Stimulated activated memory B cell treated with anti-CD40 and anti-IgM and Interleukin-4, amounts not matched to agents 10 μg/mL and 1 μg/mL and 100 μg/mL, for 72 hours (primary cell): ENCODE results near the gene PCBP3.
"Not testable (repeated sequence)": the region's sequence is repeated elsewhere in the genome, so short reads cannot be mapped to it uniquely, and the experiment has no call there.

ENCODE experiments used
- ATAC-seq: fragments of 150-1000 bp; cut with Tn5 transposase; 2 replicates; pipeline ENCODE4 v1.10.0; 2021
- H3K27ac Mint-ChIP-seq: one replicate; pipeline ENCODE4 v1.8.0; 2022; ENCODE audit warnings: mild to moderate bottlenecking, mixed read lengths
- H3K27me3 Mint-ChIP-seq: one replicate; pipeline ENCODE4 v1.8.0; 2022; ENCODE audit warnings: mixed read lengths
- H3K36me3 Mint-ChIP-seq: one replicate; pipeline ENCODE4 v1.8.0; 2022; ENCODE audit warnings: mixed read lengths
- H3K4me1 Mint-ChIP-seq: one replicate; pipeline ENCODE4 v1.8.0; 2022; ENCODE audit warnings: mixed read lengths
- H3K4me3 Mint-ChIP-seq: one replicate; pipeline ENCODE4 v1.8.0; 2022; ENCODE audit warnings: mild to moderate bottlenecking, moderate library complexity, mixed read lengths
- H3K9me3 Mint-ChIP-seq: one replicate; pipeline ENCODE4 v1.8.0; 2022; ENCODE audit warnings: mixed read lengths

PCBP3 gene

DNA sequence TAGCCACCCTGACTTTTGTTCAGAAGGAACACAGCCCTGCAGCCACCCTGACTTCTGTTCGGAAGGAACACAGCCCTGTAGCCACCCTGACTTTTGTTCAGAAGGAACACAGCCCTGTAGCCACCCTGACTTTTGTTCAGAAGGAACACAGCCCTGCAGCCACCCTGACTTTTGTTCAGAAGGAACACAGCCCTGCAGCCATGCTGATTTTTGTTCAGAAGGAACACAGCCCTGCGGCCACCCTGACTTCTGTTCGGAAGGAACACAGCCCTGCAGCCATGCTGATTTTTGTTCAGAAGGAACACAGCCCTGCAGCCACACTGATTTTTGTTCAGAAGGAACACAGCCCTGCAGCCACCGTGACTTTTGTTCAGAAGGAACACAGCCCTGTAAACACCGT lies 208.9 kb downstream of the PCBP3 start:
- H3K27me3 Mint-ChIP-seq, result peaks cover 19% of the 10 kb centered on the region
- not testable (repeated sequence) for H3K4me1 Mint-ChIP-seq, H3K9me3 Mint-ChIP-seq, H3K27ac Mint-ChIP-seq, H3K4me3 Mint-ChIP-seq, ATAC-seq, H3K36me3 Mint-ChIP-seq

DNA sequence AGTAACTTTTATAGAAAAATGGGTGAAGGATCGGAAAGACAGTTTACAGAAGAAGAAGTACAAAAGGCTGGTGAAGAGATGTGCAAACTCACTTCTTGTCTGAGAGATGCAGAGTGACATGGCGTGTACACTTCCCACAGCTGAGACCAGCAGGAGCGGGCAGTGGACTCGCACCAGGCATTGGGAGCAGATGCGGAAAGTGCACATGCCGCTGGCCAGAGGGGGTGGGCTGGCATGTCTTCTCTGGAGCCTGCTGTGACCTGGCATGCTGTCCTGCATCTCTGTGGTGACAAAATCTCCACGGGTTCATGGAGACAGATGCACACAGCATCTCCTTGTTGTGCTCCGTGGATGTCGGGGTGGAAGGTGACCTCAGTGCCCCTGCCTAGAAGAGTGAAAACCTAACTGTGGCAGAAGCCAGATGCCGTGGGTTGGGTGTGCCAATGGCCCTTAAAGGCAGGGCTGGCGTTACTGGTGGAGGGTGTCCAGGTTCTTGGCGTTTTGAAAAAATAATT lies 209.4 kb downstream of the PCBP3 start:
- no peak overlapping the region for H3K27ac Mint-ChIP-seq
- peaks cover 7% of the 10 kb centered on the region for H3K4me1 Mint-ChIP-seq
- no peak overlapping the region for H3K4me3 Mint-ChIP-seq
- H3K36me3 Mint-ChIP-seq, result no peaks in the 10 kb centered on the region
- ATAC-seq, result no peak
- no peaks in the 10 kb centered on the region for H3K9me3 Mint-ChIP-seq
- H3K27me3 Mint-ChIP-seq, result peaks cover 19% of the 10 kb centered on the region

DNA sequence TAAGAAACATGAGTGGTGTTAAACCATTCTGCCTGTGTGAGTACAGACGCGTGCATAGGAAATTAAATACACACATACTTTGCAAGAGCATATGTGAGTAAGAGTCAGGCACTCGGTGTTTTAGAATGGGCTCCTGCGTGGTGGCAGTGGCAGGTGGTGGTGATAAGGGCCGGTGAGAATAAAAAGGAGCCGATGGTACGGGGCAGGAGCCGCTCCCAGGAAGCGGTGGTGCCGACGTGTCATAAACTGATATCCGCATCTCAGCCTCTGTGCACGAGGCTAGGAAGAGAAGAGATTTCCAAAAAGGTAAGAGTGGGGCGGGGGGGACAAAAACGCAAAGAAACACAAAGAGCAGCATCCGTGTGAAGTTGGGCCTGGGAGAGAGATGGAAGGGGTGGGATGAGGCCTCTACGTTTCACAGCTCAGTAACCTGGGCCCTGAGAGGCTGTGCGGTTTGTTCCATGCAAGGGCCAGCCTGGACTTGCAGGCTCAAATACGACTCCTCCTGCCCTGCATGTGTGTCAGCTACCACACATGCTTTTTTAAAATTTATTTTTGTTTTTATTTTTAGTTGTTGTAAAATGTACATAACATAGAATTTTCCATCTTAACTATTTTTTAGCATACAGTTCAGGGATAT lies 210.3 kb downstream of the PCBP3 start:
- H3K27ac Mint-ChIP-seq, result no peak overlapping the region
- H3K36me3 Mint-ChIP-seq, result no peaks in the 10 kb centered on the region
- H3K9me3 Mint-ChIP-seq, result no peaks in the 10 kb centered on the region
- no peak for ATAC-seq
- peaks cover 25% of the 10 kb centered on the region for H3K27me3 Mint-ChIP-seq
- peaks cover 7% of the 10 kb centered on the region for H3K4me1 Mint-ChIP-seq
- H3K4me3 Mint-ChIP-seq, result no peak overlapping the region

DNA sequence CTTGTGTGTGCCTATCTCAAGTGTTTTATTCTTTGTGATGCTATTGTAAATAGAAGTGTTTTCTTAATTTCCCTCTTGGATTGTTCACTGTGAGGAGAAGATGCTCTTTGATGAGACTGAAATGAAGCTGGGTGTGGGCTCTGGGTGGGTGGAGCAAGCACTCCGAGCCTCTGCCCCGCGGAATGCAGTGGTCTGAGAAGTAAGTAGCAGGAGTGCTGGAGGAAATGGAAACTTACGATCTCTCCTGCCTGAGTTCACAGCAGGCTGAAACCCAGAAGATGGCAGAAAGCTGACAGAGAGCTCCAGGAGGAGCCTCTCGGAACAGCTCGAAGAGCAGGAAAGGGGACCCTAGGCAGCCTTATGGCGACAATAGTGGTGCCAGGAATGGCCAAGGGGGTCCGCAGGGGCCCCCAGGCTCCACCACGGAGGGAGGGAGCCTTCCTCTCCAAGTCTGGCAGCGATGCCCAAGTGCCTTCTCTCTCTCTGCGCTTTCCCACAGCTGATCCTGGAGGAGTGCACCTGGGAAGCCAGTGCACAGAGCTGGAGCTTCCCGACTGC lies 211.2 kb downstream of the PCBP3 start:
- peaks cover 7% of the 10 kb centered on the region for H3K4me1 Mint-ChIP-seq
- H3K36me3 Mint-ChIP-seq, result no peaks in the 10 kb centered on the region
- H3K27me3 Mint-ChIP-seq, result peaks cover 30% of the 10 kb centered on the region
- no peak for ATAC-seq
- no peak overlapping the region for H3K4me3 Mint-ChIP-seq
- H3K27ac Mint-ChIP-seq, result no peak overlapping the region
- H3K9me3 Mint-ChIP-seq, result no peaks in the 10 kb centered on the region

GRCh38 chr21:45855248-45855811 lies 211.8 kb downstream of the PCBP3 start:
- H3K9me3 Mint-ChIP-seq, result no peaks in the 10 kb centered on the region
- no peaks in the 10 kb centered on the region for H3K36me3 Mint-ChIP-seq
- peaks cover 7% of the 10 kb centered on the region for H3K4me1 Mint-ChIP-seq
- H3K27me3 Mint-ChIP-seq, result peaks cover 24% of the 10 kb centered on the region
- H3K27ac Mint-ChIP-seq, result no peak overlapping the region
- no peak for ATAC-seq
- no peak overlapping the region for H3K4me3 Mint-ChIP-seq

DNA sequence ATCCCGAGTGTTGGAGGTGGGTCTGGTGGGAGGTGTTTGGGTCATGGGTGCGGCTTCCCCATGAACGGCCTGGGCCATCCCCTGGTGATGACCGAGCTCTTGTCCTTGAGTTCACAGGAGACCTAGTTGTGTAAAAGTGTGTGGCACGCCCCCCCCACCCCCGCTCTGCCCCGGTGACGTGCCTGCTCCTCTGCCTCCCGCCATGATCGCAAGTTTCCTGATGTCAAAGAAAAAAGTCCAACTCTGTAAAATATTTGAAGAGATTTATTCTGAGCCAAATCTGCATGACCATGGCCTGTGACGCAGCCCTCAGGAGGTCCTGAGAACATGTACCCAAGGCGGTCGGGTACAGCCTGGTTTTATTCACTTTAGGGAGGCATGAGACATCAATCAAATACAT lies 212.9 kb downstream of the PCBP3 start:
- H3K27me3 Mint-ChIP-seq, result peaks cover 22% of the 10 kb centered on the region
- no peak overlapping the region for H3K4me3 Mint-ChIP-seq
- no peaks in the 10 kb centered on the region for H3K9me3 Mint-ChIP-seq
- peaks cover 10% of the 10 kb centered on the region for H3K4me1 Mint-ChIP-seq
- H3K36me3 Mint-ChIP-seq, result no peaks in the 10 kb centered on the region
- no peak for ATAC-seq
- H3K27ac Mint-ChIP-seq, result no peak overlapping the region

DNA sequence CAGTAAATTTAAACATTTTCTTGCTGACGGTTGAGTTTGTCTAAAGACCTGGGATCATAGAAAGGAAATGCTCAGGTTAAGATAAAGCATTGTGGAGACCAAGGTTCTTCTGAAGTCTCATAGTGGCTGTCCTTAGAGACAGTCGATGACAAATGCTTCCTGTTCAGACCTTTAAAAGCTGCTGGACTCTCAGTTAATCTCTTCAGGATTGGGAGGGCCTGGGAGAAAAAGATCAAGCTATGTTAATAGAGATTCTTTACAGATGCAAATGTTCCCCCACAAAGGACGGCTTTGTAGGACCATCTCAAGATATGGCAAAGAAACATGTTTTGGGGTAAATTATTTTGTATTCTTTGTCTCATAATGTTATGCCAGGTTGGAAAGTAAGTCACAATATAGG lies 213.4 kb downstream of the PCBP3 start:
- peaks cover 22% of the 10 kb centered on the region for H3K27me3 Mint-ChIP-seq
- no peaks in the 10 kb centered on the region for H3K9me3 Mint-ChIP-seq
- H3K36me3 Mint-ChIP-seq, result no peaks in the 10 kb centered on the region
- no peak overlapping the region for H3K27ac Mint-ChIP-seq
- H3K4me3 Mint-ChIP-seq, result no peak overlapping the region
- H3K4me1 Mint-ChIP-seq, result peaks cover 9% of the 10 kb centered on the region
- no peak for ATAC-seq

DNA sequence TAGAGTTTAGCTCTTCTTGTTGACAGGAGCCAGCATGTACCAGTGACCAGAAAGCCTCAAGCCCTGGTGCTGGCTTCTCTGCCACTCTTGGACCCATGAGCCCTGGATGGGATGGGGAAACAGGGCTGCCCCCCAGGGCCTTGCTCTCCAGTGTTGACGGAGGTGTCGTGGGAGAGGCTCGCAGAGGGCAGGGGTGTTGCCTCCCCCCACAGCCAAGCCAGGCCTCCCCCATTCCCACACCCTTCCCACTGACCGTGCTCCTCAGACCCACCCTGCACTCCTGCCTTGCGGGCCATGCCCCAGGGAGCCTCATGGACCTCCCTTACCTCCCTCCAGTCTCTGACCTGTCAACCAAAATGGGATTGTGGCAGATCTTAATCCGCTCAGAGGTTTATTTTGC lies 214.2 kb downstream of the PCBP3 start:
- no peaks in the 10 kb centered on the region for H3K9me3 Mint-ChIP-seq
- H3K36me3 Mint-ChIP-seq, result no peaks in the 10 kb centered on the region
- H3K4me3 Mint-ChIP-seq, result no peak overlapping the region
- no peak for ATAC-seq
- H3K27ac Mint-ChIP-seq, result no peak overlapping the region
- H3K27me3 Mint-ChIP-seq, result peaks cover 22% of the 10 kb centered on the region
- peaks cover 15% of the 10 kb centered on the region for H3K4me1 Mint-ChIP-seq

GRCh38 chr21:45858180-45858579 lies 214.7 kb downstream of the PCBP3 start:
- H3K4me3 Mint-ChIP-seq, result no peak overlapping the region
- H3K4me1 Mint-ChIP-seq, result peaks cover 18% of the 10 kb centered on the region
- H3K27ac Mint-ChIP-seq, result no peak overlapping the region
- ATAC-seq, result no peak
- H3K36me3 Mint-ChIP-seq, result no peaks in the 10 kb centered on the region
- peaks cover 22% of the 10 kb centered on the region for H3K27me3 Mint-ChIP-seq
- no peaks in the 10 kb centered on the region for H3K9me3 Mint-ChIP-seq

- H3K27ac Mint-ChIP-seq, result no peak overlapping the region
- peaks cover 18% of the 10 kb centered on the region for H3K4me1 Mint-ChIP-seq
- no peaks in the 10 kb centered on the region for H3K36me3 Mint-ChIP-seq
- H3K9me3 Mint-ChIP-seq, result no peaks in the 10 kb centered on the region
- no peak for ATAC-seq
- no peak overlapping the region for H3K4me3 Mint-ChIP-seq
- H3K27me3 Mint-ChIP-seq, result peaks cover 22% of the 10 kb centered on the region
Measured at GRCh38 chr21:45859041-45859761, 215.7 kb downstream of the PCBP3 start.

- H3K27me3 Mint-ChIP-seq, result peaks cover 19% of the 10 kb centered on the region
- ATAC-seq, result no peak
- H3K27ac Mint-ChIP-seq, result no peak overlapping the region
- peaks cover 18% of the 10 kb centered on the region for H3K4me1 Mint-ChIP-seq
- no peaks in the 10 kb centered on the region for H3K9me3 Mint-ChIP-seq
- H3K4me3 Mint-ChIP-seq, result no peak overlapping the region
- no peaks in the 10 kb centered on the region for H3K36me3 Mint-ChIP-seq
Measured at GRCh38 chr21:45859762-45860357, 216.3 kb downstream of the PCBP3 start.

DNA sequence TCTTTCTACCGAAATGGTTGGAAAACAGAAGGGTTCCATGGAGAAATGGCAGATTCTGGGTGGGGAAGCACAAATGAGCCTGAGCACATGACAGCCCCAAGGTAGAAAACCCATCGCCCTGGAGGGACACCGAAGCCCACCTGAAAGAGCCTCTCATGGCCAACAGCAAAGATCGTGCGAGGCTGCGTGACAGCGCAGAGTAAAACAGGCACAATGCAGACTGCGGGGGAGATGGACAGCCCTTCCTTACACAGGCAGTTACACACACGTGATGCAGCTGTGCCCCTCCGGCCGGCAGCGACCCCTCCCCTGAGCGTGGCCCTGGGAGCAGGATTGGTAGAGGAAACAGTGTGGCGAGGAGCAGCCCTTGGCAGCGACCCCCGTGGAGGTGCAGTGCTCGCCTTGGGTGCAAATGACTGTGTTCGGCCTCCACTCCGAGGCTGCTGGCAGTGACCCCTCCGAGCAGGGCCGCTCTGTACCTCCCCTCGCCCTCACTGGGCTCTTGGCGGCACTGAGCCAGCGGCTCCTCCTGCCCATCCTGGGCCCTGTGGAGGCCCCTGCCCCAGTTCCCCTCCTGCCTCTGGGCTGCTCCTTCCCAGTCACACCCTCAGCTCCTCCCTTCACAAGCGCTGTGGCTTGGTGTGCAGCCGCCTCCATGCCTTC lies 217.1 kb downstream of the PCBP3 start:
- Mint-ChIP-seq H3K4me3 (no peak overlapping the region), H3K36me3 (no peaks in the 10 kb centered on the region), H3K27me3 (peaks cover 12% of the 10 kb centered on the region), H3K4me1 (peaks cover 18% of the 10 kb centered on the region), H3K9me3 (no peaks in the 10 kb centered on the region), H3K27ac (peak overlapping the region; percentile 63)
- no peak for ATAC-seq

GRCh38 chr21:45861156-45861870 lies 217.8 kb downstream of the PCBP3 start:
- Mint-ChIP-seq H3K27me3 (peaks cover 10% of the 10 kb centered on the region), H3K9me3 (no peaks in the 10 kb centered on the region), H3K36me3 (no peaks in the 10 kb centered on the region), H3K27ac (peak overlapping the region; percentile 63), H3K4me3 (no peak overlapping the region), H3K4me1 (peaks cover 18% of the 10 kb centered on the region)
- ATAC-seq, result no peak

- Mint-ChIP-seq H3K27me3 (peaks cover 10% of the 10 kb centered on the region), H3K4me1 (peaks cover 18% of the 10 kb centered on the region), H3K4me3 (no peak overlapping the region), H3K36me3 (no peaks in the 10 kb centered on the region), H3K27ac (no peak overlapping the region), H3K9me3 (no peaks in the 10 kb centered on the region)
- peak; percentile 74 for ATAC-seq
Measured at GRCh38 chr21:45862543-45863207, 219.2 kb downstream of the PCBP3 start.
